ENCODE measurements around the gene KREMEN2.
A peak's percentile ranks its signal among the peaks of the same experiment; 100 is the strongest.
"Not testable (repeated sequence)": the region's sequence is repeated elsewhere in the genome, so short reads cannot be mapped to it uniquely, and the experiment has no call there.

Gene KREMEN2

GRCh38 chr16:2963723-2964474 lies at the start of gene KREMEN2:
Gene KREMEN2 (plus strand): TSS chr16:2964275. CDS start chr16:2964521, 246 bp downstream.
- no peak for DNase-seq

- no peak for DNase-seq
These were observed 48.7 kb upstream of the KREMEN2 start for GRCh38 chr16:2915196-2915929.

DNA sequence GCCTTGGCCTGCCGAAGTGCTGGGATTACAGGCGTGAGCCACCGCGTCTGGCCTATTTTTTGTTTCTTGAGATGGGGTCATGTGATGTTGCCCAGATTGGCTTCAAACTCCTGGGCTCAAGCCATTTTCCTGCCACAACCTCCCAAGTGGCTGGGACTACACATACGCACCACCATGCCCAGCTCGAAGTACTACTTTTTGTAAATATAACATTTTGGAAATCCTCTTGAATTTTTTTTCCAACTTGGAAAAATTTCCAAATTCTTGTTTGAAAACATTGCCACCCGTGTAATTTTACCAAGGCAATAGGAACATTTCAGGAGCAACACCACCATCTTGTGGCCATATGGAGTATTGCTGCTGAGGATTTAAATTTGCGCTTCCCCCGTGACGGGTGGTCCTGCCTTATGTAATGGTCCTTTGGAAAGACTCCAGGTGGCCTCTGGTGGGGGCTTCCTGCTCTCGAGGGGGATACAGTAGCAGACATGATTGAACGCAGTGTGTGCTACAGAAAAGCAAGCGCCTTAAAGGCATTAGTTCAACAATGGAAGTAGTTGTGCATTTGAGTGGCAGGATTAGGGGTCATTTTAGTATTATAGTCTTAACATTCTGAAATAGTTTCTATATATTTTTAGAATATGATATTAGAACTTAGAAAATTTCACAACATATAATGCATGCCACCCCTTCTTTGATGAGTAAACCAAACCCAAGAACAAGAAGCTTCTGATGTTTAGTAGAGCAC lies 44.4 kb upstream of the KREMEN2 start:
- no peak for DNase-seq

DNA sequence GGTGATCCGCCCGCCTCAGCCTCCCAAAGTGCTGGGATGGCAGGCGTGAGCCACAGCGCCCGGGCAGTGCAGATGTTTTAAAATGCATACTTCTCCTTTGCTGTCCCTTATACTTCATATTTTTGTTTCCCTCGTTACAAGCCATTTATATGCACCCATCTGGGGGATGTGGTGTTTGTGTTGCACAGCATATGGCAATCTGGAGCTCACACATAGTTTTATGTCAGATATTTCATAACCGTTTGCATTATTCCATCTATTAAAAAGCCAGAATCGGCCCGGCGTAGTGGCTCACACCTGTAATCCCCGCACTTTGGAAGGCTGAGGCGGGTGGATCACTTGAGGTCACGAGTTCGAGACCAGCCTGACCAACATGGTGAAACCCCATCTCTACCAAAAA lies 40.6 kb upstream of the KREMEN2 start:
- no peak for DNase-seq

DNA sequence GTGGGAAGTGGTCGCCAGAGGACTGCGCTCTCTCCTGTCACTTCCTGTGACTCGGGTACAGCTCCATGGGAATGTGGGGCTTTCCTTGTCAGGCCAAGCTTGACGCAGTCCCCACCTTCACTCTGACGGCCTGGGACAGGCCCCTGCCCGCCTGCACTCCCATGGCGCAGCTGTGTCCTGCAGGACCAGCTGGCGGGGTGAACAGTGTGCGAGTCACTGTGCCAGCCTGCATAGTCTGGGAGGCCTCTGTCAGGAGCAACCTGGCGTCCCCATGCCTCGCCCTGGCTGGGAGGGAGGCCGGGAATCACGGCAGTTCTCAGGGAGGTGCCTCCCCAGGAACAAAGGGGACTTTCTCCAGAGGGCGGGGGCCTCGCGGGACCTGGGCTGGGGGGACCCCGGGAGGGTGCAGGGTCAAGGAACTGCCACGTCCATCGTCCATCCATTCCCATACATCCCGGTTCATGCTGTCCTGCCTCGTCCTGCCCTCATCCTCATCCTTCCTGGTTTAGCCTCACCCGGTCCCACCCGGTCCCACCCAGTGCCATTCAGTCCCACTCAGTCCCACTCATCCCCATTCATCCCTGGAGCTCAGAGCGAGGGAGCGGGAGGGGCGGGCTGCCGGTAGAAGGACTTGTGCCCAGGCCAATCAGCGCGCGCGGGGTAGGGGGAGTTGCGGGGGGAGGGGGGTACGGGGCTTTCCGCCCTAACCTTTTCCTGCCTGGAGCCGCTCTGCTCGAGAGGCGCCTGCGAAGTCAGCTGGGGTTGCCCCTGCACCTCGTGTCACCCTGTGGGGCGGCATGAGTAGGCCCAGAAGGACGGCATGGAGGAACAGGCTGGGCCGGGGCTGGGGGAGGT lies 38.9 kb upstream of the KREMEN2 start:
- no peak for DNase-seq

- no peak for DNase-seq
These were observed 38.0 kb upstream of the KREMEN2 start for GRCh38 chr16:2925951-2926649.

GRCh38 chr16:2926650-2926999 lies 37.5 kb upstream of the KREMEN2 start:
- DNase-seq: no peak

DNA sequence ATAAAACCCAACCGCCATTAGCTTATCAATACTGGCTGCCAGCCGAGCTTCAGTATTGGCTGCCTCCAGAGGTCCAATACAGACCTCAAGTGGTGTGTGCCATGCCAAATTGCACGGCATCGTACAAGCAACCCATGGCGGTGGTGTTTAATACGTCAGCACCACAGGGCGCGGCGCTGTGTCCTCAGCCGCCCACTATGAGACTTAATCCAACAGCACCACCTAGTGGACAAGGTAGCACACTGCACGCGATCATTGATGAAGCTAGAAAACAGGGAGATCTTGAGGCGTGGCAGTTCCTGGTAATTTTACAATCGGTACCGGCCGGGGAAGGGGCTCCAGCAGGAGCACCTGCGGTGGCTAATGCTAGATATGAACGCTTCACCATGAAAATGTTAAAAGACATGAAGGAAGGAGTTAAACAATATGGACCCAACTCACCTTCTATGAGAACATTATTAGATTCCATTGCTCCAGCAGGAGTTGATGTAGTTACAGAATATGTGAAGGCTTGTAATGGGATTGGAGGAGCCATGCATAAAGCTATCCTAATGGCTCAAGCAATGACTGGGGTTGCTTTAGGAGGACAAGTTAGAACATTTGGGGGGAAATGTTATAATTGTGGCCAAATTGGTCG lies 36.9 kb upstream of the KREMEN2 start:
- DNase-seq: peak; percentile 51

- DNase-seq: not testable (repeated sequence)
These were observed 35.9 kb upstream of the KREMEN2 start for GRCh38 chr16:2928151-2928550.

DNA sequence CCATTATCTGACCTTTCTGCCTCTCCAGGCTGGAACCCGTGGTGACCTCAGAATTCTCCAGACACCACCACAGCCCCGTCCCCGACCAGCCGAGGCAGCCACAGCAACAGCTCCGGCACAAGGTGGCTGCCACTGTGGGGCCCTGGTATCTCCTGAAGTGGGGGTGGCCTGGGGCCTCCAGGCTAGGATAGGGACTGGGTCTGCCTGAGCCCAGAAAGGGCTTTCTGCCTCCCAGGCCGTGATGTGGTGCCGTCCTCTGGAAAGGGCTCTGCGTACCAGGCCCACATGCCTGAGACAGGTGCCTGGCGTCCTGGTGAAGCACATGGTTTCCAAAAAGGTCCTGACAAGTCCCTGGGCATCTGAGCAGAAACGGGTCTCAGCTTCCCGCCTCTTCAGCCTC lies 35.3 kb upstream of the KREMEN2 start:
- no peak for DNase-seq

- no peak for DNase-seq
These were observed 34.4 kb upstream of the KREMEN2 start for GRCh38 chr16:2929693-2930092.

- no peak for DNase-seq
These were observed 33.8 kb upstream of the KREMEN2 start for GRCh38 chr16:2930236-2930635.

DNA sequence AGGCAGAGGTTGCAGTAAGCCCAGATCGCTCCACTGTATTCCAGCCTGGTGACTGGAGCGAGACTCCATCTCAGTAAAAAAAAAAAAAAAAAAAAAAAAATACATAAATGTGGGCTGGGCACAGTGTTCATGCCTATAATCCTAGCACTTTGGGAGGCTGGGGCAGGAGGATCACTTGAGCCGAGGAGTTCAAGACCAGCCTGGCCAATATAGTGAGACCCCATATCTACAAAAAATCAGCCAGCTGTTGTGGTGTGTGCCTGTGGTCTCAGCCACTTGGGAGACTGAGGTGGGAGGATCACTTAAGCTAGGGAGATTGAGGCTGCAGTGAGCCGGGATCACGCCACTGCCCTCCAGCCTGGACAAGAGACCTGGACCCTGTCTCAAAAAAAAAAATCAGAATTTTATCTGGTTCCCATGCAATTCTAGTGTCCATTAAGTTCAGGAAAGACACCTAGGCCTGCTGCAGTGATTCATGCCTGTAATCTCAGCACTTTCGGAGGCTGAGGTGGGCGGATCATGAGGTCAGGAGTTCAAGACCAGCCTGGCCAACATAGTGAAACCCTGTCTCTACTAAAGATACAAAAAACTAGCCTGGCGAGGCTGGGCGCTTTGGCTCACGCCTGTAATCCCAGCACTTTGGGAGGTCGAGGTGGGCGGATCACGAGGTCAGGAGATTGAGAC lies 32.7 kb upstream of the KREMEN2 start:
- DNase-seq: not testable (repeated sequence)

DNA sequence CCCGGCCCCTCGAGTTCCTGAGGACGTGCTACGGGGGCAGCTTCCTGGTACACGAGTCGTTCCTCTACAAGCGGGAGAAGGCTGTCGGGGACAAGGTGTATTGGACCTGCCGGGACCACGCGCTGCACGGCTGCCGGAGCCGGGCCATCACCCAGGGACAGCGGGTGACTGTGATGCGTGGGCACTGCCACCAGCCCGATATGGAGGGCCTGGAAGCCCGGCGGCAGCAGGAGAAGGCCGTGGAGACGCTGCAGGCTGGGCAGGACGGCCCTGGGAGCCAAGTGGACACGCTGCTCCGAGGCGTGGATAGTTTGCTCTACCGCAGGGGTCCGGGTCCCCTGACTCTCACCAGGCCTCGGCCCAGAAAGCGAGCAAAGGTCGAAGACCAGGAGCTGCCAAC lies 30.9 kb upstream of the KREMEN2 start:
- no peak for DNase-seq

GRCh38 chr16:2933701-2934100 lies 30.4 kb upstream of the KREMEN2 start:
- DNase-seq: no peak

GRCh38 chr16:2934450-2934849 lies 29.6 kb upstream of the KREMEN2 start:
- DNase-seq: no peak

DNA sequence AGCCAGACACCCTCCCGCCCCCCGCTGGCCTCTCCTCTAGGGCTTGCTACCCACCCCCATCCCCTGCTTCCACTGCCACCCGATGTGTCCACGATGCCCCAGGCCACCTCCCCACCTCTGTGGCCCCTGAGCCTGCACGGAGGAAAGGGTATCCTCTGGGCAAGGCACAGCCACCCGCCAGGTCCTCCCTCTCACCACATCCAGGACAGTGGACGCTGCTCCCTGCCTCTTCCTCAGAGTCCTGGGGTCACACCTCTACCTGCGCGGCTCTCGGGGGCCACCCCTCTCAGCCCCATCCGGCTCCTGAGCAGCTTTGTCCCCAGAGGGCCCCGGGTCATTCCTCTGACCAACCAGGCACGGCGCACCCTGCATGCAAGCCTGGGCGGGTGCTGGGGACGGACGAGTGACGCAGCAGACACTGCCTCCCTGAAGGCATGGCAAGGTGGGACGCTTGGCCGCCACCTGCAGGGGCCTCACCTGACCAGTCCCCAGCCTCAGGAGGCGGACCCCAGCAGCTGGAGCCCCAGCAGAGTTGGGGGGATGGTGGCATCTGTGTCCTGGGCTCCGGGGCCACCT lies 27.6 kb upstream of the KREMEN2 start:
- DNase-seq: no peak

GRCh38 chr16:2937170-2937569 lies 26.9 kb upstream of the KREMEN2 start:
- DNase-seq: no peak

DNA sequence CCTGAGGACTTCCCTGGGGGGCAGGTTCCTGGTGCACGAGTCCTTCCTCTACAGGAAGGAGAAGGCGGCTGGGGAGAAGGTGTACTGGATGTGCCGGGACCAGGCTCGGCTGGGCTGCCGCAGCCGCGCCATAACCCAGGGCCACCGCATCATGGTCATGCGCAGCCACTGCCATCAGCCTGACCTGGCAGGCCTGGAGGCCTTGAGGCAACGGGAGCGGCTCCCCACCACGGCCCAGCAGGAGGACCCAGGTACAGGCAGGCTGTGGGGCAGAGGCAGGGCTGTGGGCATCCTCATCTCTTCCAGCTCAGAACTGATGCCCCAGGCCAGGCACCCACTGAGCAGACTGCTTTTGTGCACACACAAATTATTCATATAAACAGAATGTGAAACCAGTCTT lies 25.9 kb upstream of the KREMEN2 start:
- no peak for DNase-seq

DNA sequence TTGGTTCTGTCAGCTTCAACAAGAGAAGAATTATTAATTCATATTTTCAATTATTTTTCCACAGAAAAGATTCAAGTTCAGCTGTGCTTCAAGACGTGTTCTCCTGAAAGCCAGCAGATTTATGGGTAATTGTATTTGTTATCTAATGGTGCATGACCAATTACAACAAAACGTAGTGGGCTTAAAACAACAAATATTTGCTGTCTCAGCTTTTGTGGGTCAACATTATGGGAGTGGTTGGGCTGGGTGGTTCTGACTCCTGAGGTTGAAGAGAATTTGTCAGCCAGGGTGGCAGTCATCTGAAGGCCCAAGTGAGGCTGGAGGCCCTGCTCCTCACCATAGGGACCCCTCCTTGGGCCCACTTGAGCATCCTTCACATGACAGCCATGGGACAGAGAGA lies 24.1 kb upstream of the KREMEN2 start:
- no peak for DNase-seq

GRCh38 chr16:2942045-2942444 lies 22.0 kb upstream of the KREMEN2 start:
- DNase-seq: no peak

Measured in NCI-H2107 (cell line).